ENCODE results near the gene FLACC1.
"Not testable (repeated sequence)": the region's sequence is repeated elsewhere in the genome, so short reads cannot be mapped to it uniquely, and the experiment has no call there.

GRCh38 chr2:201369318-201369717, 12.2 kb upstream of the FLACC1 start:
- not testable (repeated sequence) for TF ChIP-seq CTCF (IDR thresholded peaks at IDR 0.05; ENCODE audit: low read depth, low read length, missing input control); REST (IDR thresholded peaks at IDR 0.05); SP1 (IDR thresholded peaks at IDR 0.05); JUND (IDR thresholded peaks at IDR 0.05); YY1 (IDR thresholded peaks at IDR 0.05); EGR1 (IDR thresholded peaks at IDR 0.05; ENCODE audit: low read depth in 2 of 2); FOXA1 (IDR thresholded peaks at IDR 0.05)
